EH (cell line): ENCODE measurements around the gene WRAP73.

Experiments
- DNase-seq: peaks from one replicate; pipeline ENCODE4 v3.0.0-alpha.2; 2015; ENCODE audit warnings: low read depth

Gene WRAP73

DNA sequence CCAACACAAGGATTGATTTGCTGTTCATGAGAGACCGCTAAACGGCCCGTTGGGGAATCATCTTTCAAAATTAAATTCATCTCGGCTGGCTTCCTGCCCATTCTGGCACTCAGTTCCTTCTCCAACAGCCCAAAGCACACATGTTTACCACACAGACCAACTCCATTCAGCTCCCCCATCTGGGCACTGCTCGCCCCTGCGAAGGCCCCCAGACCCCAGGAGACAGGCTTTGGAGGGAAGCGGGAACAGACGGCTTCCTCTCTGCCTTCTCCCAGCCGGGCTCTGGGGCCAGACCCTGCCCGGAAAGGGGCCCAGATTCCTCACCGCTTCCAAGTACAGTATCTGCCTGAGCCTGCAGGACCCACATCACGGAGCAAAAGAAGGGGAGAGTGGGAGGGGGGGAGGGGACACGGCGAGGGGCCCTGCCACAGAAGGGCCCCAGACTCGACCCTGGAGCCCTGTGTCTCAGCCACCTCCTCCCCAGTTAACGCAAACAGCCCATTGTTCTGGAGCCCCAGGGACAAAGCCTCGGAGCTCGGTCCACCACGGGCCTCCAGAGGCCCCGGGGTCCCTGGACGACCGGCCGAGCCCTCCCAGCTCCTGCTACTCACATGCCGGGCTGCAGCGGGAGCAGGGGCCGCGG is 39.3 kb downstream of the WRAP73 start:
- peak; percentile 10 for DNase-seq

GRCh38 chr1:3609769-3610526 is 40.0 kb downstream of the WRAP73 start:
- no peak for DNase-seq

- no peak for DNase-seq
Observed at GRCh38 chr1:3609016-3609768, 40.7 kb downstream of the WRAP73 start.

- no peak for DNase-seq
Observed at GRCh38 chr1:3608154-3608553, 41.7 kb downstream of the WRAP73 start.

- no peak for DNase-seq
Observed at GRCh38 chr1:3607703-3608065, 42.2 kb downstream of the WRAP73 start.

GRCh38 chr1:3606779-3607702 is 42.9 kb downstream of the WRAP73 start:
- no peak for DNase-seq

GRCh38 chr1:3604997-3605823 is 44.7 kb downstream of the WRAP73 start:
- no peak for DNase-seq

DNA sequence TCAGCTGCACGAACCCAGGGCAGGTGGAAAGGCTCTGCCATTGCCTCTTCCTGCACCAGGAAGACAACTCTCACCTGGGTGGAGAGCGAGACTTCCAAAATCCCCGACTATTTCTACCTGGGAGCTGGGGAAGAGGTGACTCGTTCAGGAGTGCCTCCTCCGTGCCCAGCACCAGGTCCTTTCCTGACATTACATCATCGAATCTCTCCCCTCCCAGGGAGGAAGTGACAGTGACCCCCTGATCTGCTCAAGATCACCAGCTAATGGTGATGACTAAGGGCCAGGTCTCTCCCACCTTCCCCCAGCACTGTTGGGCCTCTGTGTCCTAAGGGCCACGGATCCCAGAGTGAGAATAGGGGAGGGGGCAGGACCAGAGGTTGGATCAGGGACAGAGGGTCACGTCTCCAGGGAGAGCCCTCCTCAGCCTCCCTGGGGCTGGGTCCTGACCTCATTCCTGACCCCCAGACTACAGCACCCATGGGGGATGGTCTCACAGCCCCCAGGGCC is 45.4 kb downstream of the WRAP73 start:
- no peak for DNase-seq

DNA sequence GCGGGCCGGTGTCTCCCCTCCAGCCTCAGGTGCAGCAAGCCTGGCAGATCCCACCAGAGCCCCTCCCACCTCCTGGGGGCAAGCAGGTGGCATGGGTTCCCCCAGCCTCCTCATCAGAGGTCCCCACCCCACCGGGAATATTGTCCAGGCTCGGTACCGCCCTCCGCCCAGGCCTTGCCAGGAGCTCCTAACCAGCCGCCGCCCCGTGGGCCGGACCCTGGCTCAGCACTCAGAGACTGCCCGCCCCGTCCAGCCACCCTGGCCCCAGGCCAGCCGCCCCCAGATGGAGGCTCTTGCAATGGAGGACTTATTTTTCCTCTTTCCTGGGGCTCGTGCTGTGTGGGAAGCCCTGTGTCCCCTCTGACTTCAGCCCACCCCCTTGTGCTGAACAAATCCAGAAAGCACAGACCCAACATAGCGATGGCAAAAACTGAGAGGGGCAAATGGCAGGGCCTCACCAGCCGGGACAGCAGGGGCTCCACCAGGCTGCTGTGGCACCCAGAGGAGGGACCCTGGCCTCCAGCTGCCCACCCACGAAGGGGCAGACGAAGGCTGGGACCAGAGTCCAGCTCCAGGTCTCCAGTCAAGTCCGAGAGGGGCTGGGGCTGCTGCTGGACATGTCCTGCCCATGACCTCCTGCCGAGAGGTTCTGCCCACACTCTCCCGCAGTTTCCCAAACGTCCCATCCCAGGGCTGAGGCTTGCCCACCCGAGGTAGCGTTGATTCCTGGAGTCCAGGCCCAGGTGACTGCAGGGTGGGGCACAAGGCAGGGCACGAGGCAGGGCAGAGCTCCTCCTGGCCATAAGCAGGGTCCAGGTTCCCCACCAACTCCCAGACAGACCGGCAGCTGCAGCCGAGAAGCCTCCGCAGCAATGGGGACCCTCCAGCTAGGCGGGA is 46.1 kb downstream of the WRAP73 start:
- no peak for DNase-seq

- DNase-seq = no peak
Observed at GRCh38 chr1:3603156-3603555, 46.7 kb downstream of the WRAP73 start.

- DNase-seq = no peak
Observed at GRCh38 chr1:3602375-3602774, 47.5 kb downstream of the WRAP73 start.

DNA sequence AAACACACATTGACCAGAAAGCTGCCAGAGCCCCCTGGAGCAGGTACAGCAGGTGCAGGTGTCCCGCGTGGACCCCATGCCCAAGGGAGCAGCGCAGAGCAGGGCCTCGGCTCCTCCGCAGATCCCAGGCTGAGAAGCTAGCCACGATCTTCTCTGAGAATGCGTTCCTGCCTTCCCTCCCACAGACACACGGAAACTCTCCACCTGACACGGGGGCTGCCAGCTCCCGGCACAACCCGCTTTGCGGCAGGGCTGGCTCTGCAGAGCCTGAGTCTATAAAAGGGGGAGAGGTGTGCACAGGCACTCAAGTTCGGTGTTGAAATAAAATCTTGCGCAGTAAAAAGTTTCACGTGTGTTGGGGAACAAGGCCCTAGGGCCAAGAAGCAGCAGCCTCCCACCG is 48.2 kb downstream of the WRAP73 start:
- DNase-seq = no peak

DNA sequence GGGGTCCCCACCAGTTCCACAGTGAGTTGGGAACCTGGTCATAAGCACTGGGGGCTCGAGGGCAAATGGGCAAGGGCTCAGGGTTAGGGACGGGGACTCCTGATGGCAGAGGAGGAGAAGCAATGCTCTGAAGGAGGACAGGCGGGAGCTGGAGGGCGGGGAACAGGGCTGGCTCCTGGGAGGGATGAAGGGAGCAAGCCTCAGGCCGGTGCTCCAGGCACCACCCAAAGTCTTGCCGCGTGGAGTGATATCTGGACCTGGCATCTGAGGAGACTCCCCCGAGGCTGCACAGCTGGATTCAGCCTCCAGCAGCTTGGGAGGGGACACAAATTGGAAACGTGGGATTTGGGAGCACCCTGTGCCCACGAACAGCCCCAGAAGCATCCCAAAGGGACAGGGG is 49.5 kb downstream of the WRAP73 start:
- DNase-seq = no peak

GRCh38 chr1:3599816-3600215 is 50.1 kb downstream of the WRAP73 start:
- no peak for DNase-seq

DNA sequence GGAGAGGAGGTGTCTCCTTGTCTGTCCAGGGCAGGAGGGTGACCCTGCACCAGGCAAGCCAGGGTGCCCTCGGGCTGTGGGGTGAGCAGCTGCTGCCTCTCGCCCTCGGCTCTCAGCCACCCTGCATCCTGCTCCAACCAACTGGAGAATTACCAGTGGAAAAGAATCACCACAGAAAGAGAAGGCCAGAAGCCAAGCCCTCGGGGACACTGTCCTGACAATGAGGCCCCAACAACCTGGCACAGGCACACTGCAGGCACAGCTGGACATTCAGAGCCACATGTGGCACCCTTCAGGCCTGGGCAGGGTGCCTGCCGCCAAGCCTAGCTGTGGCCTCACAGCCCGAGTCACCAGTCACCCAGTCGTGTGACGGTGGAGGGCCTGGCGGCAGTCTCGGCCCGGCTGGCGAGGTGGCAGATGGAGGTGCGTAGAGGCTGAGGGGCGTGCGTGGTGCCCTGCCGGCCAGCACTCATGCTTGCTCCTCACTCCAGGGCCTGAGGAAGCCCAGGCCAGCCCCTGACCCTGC is 50.6 kb downstream of the WRAP73 start:
- DNase-seq = no peak

- no peak for DNase-seq
Observed at GRCh38 chr1:3598522-3599285, 51.2 kb downstream of the WRAP73 start.

DNA sequence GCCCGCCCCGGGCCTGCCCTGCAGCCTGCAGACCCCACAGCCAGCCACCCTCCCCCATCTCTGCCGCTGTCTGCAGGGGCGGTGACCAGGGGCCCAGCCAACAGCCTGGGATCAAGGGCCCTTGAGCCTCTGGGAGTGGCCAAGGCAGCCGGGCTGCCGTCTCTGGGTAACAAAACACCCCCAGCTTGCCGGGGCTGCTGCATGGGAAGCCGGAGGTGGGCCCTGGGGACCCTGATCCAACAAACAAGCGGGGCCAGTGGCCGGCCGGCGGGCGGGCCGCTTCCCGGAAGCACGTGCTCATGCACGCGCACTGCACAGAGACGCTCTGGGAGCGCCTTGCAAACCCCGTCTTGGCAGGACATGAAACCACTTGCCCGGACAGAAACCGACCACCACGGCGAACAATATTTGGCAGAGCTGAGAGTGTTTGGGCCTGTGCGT is 51.8 kb downstream of the WRAP73 start:
- no peak for DNase-seq

DNA sequence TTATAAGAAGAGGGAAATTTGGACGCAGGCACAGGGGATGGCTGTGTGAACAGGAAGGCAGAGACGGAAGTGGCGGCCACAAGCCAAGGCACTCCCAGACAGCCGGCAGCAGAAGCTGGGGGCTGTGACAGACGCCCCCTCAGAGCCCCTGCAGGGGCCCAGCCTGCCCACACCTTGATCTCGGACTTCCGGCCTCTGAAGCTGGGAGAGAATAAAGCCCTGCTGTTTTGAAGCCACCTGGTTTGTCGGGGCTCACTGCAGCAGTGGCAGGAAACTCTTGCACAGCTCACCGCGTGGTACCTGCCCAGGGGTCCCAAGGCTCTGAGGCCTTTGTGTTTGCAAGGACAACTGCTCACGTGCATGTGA is 52.3 kb downstream of the WRAP73 start:
- no peak for DNase-seq
